ENCODE measurements around the gene DOK4.

DNA sequence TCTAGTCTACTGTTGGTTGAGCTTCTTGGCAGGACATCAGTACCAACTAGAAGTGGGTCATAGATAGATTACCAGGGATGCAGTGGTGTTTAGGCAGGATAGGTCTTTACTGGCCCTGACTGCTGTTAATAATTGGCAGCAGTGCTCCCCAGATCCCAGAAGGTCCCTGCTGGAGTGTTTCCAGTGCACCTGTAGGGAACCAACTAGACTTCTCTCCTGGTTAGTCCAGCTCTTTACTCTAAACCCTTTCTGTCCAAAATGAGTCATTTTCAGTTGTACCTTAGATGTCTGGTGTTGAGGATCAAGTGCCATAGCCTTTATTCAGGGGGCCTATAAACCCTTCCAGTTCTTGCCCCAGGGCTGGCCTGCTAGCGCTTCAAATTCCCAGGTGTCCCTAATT lies 15.1 kb downstream of the DOK4 start:
- no peak for TF ChIP-seq TCF7L2 (IDR thresholded peaks at IDR 0.05; ENCODE audit: low read depth, low read length)
- no peak for TF ChIP-seq POLR2AphosphoS5 (IDR thresholded peaks at IDR 0.05; ENCODE audit: low read depth, low read length)
- TF ChIP-seq CTCF (IDR thresholded peaks at IDR 0.05) = no peak
- TF ChIP-seq, protein P1, sequence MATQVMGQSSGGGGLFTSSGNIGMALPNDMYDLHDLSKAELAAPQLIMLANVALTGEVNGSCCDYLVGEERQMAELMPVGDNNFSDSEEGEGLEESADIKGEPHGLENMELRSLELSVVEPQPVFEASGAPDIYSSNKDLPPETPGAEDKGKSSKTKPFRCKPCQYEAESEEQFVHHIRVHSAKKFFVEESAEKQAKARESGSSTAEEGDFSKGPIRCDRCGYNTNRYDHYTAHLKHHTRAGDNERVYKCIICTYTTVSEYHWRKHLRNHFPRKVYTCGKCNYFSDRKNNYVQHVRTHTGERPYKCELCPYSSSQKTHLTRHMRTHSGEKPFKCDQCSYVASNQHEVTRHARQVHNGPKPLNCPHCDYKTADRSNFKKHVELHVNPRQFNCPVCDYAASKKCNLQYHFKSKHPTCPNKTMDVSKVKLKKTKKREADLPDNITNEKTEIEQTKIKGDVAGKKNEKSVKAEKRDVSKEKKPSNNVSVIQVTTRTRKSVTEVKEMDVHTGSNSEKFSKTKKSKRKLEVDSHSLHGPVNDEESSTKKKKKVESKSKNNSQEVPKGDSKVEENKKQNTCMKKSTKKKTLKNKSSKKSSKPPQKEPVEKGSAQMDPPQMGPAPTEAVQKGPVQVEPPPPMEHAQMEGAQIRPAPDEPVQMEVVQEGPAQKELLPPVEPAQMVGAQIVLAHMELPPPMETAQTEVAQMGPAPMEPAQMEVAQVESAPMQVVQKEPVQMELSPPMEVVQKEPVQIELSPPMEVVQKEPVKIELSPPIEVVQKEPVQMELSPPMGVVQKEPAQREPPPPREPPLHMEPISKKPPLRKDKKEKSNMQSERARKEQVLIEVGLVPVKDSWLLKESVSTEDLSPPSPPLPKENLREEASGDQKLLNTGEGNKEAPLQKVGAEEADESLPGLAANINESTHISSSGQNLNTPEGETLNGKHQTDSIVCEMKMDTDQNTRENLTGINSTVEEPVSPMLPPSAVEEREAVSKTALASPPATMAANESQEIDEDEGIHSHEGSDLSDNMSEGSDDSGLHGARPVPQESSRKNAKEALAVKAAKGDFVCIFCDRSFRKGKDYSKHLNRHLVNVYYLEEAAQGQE (IDR thresholded peaks at IDR 0.05; ENCODE audit: insufficient read depth in 1 of 2, low read depth in 2 of 2, low read length in 1 of 2) = no peak

All from Panc1 (cell line).